Measurements from ENCODE around the gene DPP4.

The DPP4 gene

DNA sequence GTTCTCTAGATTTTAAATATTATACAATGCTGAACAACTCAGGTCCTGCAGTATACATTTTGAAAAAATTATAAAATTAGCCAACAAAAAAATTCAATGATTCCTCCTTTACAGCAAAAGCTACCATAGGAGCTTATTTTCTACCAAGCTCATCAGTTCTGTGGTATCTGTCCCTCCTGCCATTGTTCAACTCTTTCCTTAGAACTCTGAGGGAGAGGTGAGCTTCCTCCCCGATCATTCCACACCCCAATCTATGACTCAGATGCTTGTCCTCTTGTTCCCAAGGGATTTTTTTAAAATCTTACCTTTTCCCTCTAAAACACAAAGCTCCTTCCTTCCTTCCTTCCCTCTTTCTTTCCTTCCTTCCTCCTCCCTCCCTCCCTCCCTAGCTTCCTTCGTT lies 13.5 kb downstream of the DPP4 start:
- TF ChIP-seq, protein P1, sequence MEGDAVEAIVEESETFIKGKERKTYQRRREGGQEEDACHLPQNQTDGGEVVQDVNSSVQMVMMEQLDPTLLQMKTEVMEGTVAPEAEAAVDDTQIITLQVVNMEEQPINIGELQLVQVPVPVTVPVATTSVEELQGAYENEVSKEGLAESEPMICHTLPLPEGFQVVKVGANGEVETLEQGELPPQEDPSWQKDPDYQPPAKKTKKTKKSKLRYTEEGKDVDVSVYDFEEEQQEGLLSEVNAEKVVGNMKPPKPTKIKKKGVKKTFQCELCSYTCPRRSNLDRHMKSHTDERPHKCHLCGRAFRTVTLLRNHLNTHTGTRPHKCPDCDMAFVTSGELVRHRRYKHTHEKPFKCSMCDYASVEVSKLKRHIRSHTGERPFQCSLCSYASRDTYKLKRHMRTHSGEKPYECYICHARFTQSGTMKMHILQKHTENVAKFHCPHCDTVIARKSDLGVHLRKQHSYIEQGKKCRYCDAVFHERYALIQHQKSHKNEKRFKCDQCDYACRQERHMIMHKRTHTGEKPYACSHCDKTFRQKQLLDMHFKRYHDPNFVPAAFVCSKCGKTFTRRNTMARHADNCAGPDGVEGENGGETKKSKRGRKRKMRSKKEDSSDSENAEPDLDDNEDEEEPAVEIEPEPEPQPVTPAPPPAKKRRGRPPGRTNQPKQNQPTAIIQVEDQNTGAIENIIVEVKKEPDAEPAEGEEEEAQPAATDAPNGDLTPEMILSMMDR (conservative IDR thresholded peaks at IDR 0.05; ENCODE audit: low read depth, low read length) = no peak
- no peak overlapping the region for H3K4me3 ChIP-seq (ENCODE audit: low read length)
- no peak for DNase-seq (ENCODE audit: low read depth)

DNA sequence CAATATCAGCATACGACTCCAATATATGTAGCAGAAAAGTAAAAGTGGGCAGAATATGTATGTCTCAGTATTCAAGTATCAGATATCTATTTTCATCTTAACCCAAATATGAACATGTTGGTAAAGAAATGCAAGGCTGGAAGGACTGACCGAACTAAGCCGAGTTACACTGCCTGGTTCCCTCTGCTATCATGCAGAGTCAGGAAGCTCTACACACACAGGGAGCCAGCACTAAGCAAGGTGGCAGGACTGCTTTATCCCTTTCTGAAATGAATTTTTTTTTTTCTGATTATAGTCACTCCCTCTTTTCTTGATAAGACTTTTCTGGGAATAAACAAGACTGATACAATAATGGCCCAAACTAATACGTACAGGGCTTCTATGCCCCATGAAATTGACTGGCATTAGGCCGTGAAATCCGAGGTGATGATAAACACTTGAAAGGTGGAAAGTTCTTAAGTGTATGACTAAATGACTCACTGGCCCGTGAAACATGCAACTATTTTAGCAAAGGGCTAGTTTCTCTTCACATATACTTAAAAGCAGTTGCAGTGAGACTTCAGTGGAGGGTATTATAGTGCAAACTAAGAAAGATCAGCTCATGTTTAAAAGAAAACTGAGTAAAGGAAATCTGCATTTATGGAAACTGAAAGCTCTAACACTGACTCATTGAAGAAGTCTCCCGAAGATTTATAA lies 14.9 kb downstream of the DPP4 start:
- no peak overlapping the region for H3K4me3 ChIP-seq (ENCODE audit: low read length)
- DNase-seq (ENCODE audit: low read depth) = no peak
- TF ChIP-seq, protein P1 (conservative IDR thresholded peaks at IDR 0.05; ENCODE audit: low read depth, low read length) = no peak

DNA sequence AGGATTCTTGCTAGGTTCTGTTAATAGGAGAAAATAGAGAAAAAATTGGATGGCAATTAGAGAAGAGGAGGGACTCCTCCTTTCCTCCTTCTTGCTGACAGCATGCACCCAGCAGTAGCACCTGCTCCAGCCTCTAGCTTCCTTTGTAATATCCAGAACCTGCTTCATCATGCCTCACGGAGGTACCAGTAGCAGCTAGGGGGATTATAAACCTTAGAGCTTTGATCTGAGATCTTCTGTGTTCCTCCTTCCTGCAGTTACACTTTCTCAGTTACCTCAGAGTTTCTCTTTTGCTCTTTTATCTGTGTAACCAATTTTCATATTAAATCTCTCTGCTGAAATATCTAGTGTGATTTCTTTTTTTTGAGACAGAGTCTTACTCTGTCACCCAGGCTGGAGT lies 16.6 kb downstream of the DPP4 start:
- H3K4me3 ChIP-seq (ENCODE audit: low read length) = no peak overlapping the region
- TF ChIP-seq, protein P1 (conservative IDR thresholded peaks at IDR 0.05; ENCODE audit: low read depth, low read length) = no peak
- DNase-seq (ENCODE audit: low read depth) = no peak

DNA sequence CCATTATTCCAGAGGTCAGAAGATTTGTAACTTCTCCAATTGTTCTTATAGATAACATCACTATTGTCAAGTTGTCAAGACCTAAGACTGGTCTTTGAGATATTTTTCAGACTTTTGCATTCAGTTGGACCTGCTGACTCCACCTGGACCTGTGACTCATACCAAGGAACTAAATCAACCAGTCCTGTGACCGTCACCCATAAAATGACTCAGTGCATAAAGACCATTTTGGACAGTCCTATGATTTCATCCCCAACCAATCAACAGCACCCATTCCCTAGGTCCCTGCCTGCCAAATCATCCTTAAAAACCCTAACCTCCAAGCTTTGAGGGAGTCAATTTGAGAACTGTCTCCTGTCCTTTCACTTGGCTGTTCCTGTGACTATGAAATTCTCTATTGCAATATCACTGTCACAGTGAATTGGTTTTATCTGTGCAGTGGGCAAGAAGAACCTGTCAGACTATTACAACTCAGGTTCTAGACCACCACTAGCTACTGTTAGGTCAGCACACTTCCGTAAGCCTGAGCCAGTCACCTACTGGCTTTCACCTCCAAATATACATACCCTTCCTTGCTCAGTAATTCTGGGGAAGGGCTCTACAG lies 17.1 kb downstream of the DPP4 start:
- TF ChIP-seq, protein P1 (conservative IDR thresholded peaks at IDR 0.05; ENCODE audit: low read depth, low read length) = no peak

DNA sequence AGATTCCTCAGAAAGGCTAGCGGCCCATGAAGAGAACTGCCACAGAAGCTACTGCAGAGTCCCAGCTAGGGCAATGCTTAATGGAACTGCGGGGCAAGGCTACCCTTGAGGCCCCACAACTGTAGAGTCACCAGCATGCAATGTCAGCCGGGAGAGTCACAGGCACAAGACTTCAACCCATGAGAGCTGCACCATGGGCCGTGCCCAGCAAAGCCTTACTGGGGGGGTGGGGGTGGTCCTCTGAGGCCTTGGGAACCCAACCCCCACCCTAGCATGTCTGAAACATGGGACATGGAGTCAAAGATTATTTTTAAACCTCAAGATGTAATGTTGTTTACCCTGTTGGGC lies 20.2 kb downstream of the DPP4 start:
- no peak for DNase-seq (ENCODE audit: low read depth)
- H3K4me3 ChIP-seq (ENCODE audit: low read length) = no peak overlapping the region
- TF ChIP-seq, protein P1 (conservative IDR thresholded peaks at IDR 0.05; ENCODE audit: low read depth, low read length) = no peak

More for the DNA sequence above, 17.1 kb downstream of the DPP4 start:
- no peak overlapping the region for H3K4me3 ChIP-seq (ENCODE audit: low read length)
- DNase-seq (ENCODE audit: low read depth) = no peak

DNA sequence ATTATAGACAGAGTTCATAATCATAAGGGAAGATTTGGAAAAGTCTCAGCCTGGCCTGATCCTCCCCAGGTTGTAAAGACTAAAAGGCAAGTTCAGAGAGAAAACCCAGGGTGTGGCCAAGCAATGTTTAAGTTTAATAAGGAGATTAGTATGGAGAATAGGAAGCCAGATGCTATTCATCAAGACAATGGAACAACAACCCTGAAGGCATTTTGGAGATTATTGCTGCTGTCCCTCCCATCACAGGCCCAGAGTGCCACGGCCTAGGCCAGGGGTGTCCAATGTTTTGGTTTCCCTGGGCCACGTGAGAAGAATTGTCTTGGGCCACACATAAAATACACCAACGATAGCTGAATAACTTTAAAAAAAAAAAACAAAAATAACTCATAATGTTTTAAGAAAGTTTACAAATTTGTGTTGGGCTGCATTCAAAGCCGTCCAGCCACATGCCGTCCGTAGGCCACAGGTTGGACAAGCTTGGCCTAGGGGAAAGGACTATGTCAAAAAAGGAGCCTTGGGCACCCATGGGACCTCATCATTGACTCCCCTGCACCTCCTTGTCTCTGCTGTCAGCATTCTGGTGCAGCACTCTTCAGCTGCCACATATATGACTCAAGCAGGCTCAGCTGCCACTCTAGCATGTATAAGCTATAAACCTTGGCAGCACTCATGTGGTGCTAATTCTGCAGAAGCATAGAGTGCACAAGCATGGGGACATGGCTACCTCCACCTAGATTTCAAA lies 20.8 kb downstream of the DPP4 start:
- no peak overlapping the region for H3K4me3 ChIP-seq (ENCODE audit: low read length)
- no peak for DNase-seq (ENCODE audit: low read depth)
- TF ChIP-seq, protein P1 (conservative IDR thresholded peaks at IDR 0.05; ENCODE audit: low read depth, low read length) = no peak

All from retinal pigment epithelial cell (primary cell).